ENCODE results near the gene JMJD8. TPM values are rescaled to one million over a fixed set of nuclear protein-coding genes. Genes with fewer than 3 reads are reported as not detected.

The JMJD8 gene
- total and polyA plus RNA-seq, 10 of the 15 experiments (the other 5 are each of a cell fraction or from before 2014, with no cell fraction given) = 1.00 to 50.4 (median 30.7) TPM

DNA sequence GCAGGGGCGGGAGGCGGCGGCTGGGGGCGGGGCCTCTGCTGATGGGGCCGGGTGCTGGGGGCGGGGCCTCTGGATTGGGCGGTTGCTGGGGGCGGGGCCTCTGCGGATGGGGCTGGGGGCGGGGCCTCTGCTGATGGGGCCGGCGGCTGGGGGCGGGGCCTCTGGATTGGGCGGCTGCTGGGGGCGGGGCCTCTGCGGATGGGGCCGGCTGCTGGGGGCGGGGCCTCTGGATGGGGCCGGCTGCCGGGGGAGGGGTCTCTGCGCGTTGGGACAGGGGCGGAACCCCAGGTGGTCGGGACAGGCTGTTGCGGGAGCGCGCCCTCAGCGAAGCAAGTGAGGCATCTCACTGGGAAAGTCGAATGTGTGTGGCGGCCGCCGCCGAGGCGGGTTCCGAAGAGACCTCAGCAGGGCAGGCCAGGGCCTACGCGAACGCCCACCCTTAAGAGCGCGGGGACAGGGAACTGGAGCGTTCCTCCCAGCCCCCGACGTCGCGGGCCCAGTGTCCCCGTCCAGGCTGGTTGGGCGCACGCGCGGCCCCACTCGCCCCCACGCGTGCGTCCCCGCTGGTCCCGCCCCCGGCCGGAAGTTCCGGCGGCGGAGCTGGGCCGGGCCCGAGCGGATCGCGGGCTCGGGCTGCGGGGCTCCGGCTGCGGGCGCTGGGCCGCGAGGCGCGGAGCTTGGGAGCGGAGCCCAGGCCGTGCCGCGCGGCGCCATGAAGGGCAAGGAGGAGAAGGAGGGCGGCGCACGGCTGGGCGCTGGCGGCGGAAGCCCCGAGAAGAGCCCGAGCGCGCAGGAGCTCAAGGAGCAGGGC lies 4.1 kb downstream of the JMJD8 start, which contains the start of gene STUB1:
Gene STUB1 (plus strand): TSS at position 597 of the 811 bp plus-strand sequence. CDS start 116 bp downstream, at position 713.
- DNase-seq (ENCODE audit: low read depth, low spot score) (no peak), FAIRE-seq (peak; percentile 57), ATAC-seq (peak; percentile 74)
- Histone ChIP-seq H3K79me2 (ENCODE audit: control insufficient read depth, insufficient read depth, low read length) (peaks cover 24% of the 10 kb centered on the region), H3K4me2 (ENCODE audit: control insufficient read depth, insufficient read depth) (peak within 1 kb of the TSS; percentile 98), H3K27ac (ENCODE audit: control insufficient read depth, insufficient read depth) (peak within 1 kb of the TSS; percentile 53), H3K27me3 (replicated peaks in 1 of 2; ENCODE audit: control insufficient read depth in 2 of 2, insufficient read depth in 2 of 2, low read length in 1 of 2) (no peaks in the 10 kb centered on the region), H2AFZ (ENCODE audit: control insufficient read depth, low read depth, low read length) (peak within 1 kb of the TSS; percentile 89), H3K9ac (ENCODE audit: control insufficient read depth, insufficient read depth, low read length) (peak within 1 kb of the TSS; percentile 88), H3K9me3 (replicated peaks; ENCODE audit: control insufficient read depth, insufficient read depth, low read length) (no peaks in the 10 kb centered on the region), H3K36me3 (ENCODE audit: control insufficient read depth in 2 of 2, insufficient read depth in 2 of 2, low read length in 1 of 2) (peaks cover 6 to 7% of the 10 kb centered on the region in 2 experiments; a peak in 2 of 4 replicates), H3K4me1 (ENCODE audit: control insufficient read depth, insufficient read depth, low read length) (peaks cover 15% of the 10 kb centered on the region), H3K4me3 (peak within 1 kb of the TSS; percentile 77), H4K20me1 (ENCODE audit: control insufficient read depth, insufficient read depth) (peaks cover 6% of the 10 kb centered on the region; the same call in 1 of the 2 replicates)
- ChIA-PET POLR2A (interaction anchor here (1.0 to 2.0 kb wide), 6 partner anchors 10 to 43 kb away, joined by 3 to 13 read pairs (median 4); partner anchors contain the start of genes RHOT2 and WDR24), CTCF (interaction anchor here (1.0 to 1.5 kb wide), 2 partner anchors 10 to 13 kb away, joined by 3 to 4 read pairs; partner anchors contain the start of genes RHOT2 and WDR24), RAD21 (ENCODE audit: unreplicated experiment) (interaction anchor here (0.9 kb wide), 2 partner anchors 14 to 41 kb away, joined by 3 read pairs; partner anchors contain the start of gene ANTKMT), SMC1A (ENCODE audit: uncharacterized antibody, unreplicated experiment) (no interaction called here)
- no TSS peak for BruUV-seq (replicated peaks)
- 4% methylated on average over 31 of the region's 91 CpGs for WGBS (ENCODE audit: insufficient coverage, insufficient replicate concordance, low lambda C conversion rate, missing lambda C conversion rate)
- in situ Hi-C loops (cut with MboI) = no loop called here
- intact Hi-C loops (cut with micrococcal nuclease; ENCODE audit: unreplicated experiment) = loop anchor here (5.0 kb wide), 1 partner anchor 43 kb away; the partner anchor contains the start of gene METTL26
- no peak for TF ChIP-seq ZNF384 (IDR thresholded peaks at IDR 0.05; ENCODE audit: borderline replicate concordance, low read depth, low read length)
- no peak; the same call in 1 of the 2 replicates for TF ChIP-seq HCFC1 (IDR thresholded peaks at IDR 0.05; ENCODE audit: low read length)
- TF ChIP-seq, protein P1, sequence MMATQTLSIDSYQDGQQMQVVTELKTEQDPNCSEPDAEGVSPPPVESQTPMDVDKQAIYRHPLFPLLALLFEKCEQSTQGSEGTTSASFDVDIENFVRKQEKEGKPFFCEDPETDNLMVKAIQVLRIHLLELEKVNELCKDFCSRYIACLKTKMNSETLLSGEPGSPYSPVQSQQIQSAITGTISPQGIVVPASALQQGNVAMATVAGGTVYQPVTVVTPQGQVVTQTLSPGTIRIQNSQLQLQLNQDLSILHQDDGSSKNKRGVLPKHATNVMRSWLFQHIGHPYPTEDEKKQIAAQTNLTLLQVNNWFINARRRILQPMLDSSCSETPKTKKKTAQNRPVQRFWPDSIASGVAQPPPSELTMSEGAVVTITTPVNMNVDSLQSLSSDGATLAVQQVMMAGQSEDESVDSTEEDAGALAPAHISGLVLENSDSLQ (IDR thresholded peaks at IDR 0.05) = peak; percentile 48
- TF ChIP-seq, protein P2, sequence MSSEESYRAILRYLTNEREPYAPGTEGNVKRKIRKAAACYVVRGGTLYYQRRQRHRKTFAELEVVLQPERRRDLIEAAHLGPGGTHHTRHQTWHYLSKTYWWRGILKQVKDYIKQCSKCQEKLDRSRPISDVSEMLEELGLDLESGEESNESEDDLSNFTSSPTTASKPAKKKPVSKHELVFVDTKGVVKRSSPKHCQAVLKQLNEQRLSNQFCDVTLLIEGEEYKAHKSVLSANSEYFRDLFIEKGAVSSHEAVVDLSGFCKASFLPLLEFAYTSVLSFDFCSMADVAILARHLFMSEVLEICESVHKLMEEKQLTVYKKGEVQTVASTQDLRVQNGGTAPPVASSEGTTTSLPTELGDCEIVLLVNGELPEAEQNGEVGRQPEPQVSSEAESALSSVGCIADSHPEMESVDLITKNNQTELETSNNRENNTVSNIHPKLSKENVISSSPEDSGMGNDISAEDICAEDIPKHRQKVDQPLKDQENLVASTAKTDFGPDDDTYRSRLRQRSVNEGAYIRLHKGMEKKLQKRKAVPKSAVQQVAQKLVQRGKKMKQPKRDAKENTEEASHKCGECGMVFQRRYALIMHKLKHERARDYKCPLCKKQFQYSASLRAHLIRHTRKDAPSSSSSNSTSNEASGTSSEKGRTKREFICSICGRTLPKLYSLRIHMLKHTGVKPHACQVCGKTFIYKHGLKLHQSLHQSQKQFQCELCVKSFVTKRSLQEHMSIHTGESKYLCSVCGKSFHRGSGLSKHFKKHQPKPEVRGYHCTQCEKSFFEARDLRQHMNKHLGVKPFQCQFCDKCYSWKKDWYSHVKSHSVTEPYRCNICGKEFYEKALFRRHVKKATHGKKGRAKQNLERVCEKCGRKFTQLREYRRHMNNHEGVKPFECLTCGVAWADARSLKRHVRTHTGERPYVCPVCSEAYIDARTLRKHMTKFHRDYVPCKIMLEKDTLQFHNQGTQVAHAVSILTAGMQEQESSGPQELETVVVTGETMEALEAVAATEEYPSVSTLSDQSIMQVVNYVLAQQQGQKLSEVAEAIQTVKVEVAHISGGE (CRISPR knock-in tag; IDR thresholded peaks at IDR 0.05) = peak; percentile 34
- peak; percentile 75 to 91; a peak in 3 of 4 replicates for TF ChIP-seq BHLHE40 (IDR thresholded peaks at IDR 0.05; ENCODE audit: borderline replicate concordance in 1 of 2, low read depth in 2 of 2, low read length in 1 of 2)
- peak; percentile 62; the same call in 1 of the 2 replicates for TF ChIP-seq RB1 (IDR thresholded peaks at IDR 0.05; ENCODE audit: borderline replicate concordance)
- TF ChIP-seq POLR2A (IDR thresholded peaks at IDR 0.05; ENCODE audit: low read depth, low read length) = peak; percentile 79
- TF ChIP-seq YY1 (IDR thresholded peaks at IDR 0.05; ENCODE audit: low read depth, low read length) = peak; percentile 47; the same call in 1 of the 2 replicates
- no peak for TF ChIP-seq PAX8 (IDR thresholded peaks at IDR 0.05)
- TF ChIP-seq EED (IDR thresholded peaks at IDR 0.05; ENCODE audit: low read depth) = no peak
- peak in 1 of 2 experiments; percentile 82; a peak in 2 of 3 replicates for TF ChIP-seq EGR1 (IDR thresholded peaks at IDR 0.05; ENCODE audit: borderline replicate concordance in 1 of 2, low read depth in 2 of 2, low read length in 2 of 2)
- no peak for TF ChIP-seq FOXM1 (IDR thresholded peaks at IDR 0.05; ENCODE audit: low read depth, low read length)
- 0 out of 2 replicates have a peak, but pooled peaks have one; percentile 5 for TF ChIP-seq CREB1 (IDR thresholded peaks at IDR 0.05; ENCODE audit: low read depth)
- peak; percentile 45; the same call in 1 of the 2 replicates for TF ChIP-seq NBN (IDR thresholded peaks at IDR 0.05)
- TF ChIP-seq DPF2 (IDR thresholded peaks at IDR 0.05) = peak; percentile 54
- peak; percentile 91 for TF ChIP-seq BACH1 (IDR thresholded peaks at IDR 0.05; ENCODE audit: borderline replicate concordance)
